WTC11 (cell line): ENCODE data around the gene ABHD1.

Experiments used
- ATF1 ChIP-seq: sonication (generic); formaldehyde crosslinking; IDR thresholded peaks from 2 replicates; pipeline ENCODE4 v1.8.1; 2023; ENCODE audit warnings: mild to moderate bottlenecking, moderate library complexity, missing genetic modification reagents
- GABPB1 ChIP-seq: sonication (generic); formaldehyde crosslinking; IDR thresholded peaks from 2 replicates; pipeline ENCODE4 v1.8.1; 2023; ENCODE audit warnings: mild to moderate bottlenecking, missing genetic modification reagents
- IRF2 ChIP-seq: sonication (generic); formaldehyde crosslinking; IDR thresholded peaks from 2 replicates; pipeline ENCODE4 v1.8.0; 2022; ENCODE audit warnings: low read depth, missing genetic modification reagents, borderline replicate concordance
- NFE2L1 ChIP-seq: sonication (generic); formaldehyde crosslinking; IDR thresholded peaks from 2 replicates; pipeline ENCODE4 v1.8.1; 2023; ENCODE audit warnings: missing genetic modification reagents
- SMAD3 ChIP-seq: sonication (generic); formaldehyde crosslinking; IDR thresholded peaks from 2 replicates; pipeline ENCODE4 v1.8.0; 2022; ENCODE audit warnings: missing genetic modification reagents, mild to moderate bottlenecking, borderline replicate concordance
- TF ChIP-seq, protein P1 (sequence below): sonication (generic); formaldehyde crosslinking; IDR thresholded peaks from 2 replicates; pipeline ENCODE4 v1.8.1; 2022; ENCODE audit warnings: missing genetic modification reagents, borderline replicate concordance
- TF ChIP-seq, protein P2 (sequence below): fragments of 200-600 bp; IDR thresholded peaks from 2 replicates; pipeline ENCODE4 v1.8.0; 2022; ENCODE audit warnings: antibody characterized with exemption
- TF ChIP-seq, protein P3 (sequence below): sonication (generic); formaldehyde crosslinking; conservative IDR thresholded peaks from 2 replicates; pipeline ENCODE4 v1.8.1; 2023; ENCODE audit warnings: mild to moderate bottlenecking, low read depth, missing genetic modification reagents, moderate library complexity
- TF ChIP-seq, protein P4 (sequence below): sonication (generic); formaldehyde crosslinking; conservative IDR thresholded peaks from 2 replicates; pipeline ENCODE4 v1.8.1; 2022; ENCODE audit warnings: mild to moderate bottlenecking, missing genetic modification reagents

DNA sequence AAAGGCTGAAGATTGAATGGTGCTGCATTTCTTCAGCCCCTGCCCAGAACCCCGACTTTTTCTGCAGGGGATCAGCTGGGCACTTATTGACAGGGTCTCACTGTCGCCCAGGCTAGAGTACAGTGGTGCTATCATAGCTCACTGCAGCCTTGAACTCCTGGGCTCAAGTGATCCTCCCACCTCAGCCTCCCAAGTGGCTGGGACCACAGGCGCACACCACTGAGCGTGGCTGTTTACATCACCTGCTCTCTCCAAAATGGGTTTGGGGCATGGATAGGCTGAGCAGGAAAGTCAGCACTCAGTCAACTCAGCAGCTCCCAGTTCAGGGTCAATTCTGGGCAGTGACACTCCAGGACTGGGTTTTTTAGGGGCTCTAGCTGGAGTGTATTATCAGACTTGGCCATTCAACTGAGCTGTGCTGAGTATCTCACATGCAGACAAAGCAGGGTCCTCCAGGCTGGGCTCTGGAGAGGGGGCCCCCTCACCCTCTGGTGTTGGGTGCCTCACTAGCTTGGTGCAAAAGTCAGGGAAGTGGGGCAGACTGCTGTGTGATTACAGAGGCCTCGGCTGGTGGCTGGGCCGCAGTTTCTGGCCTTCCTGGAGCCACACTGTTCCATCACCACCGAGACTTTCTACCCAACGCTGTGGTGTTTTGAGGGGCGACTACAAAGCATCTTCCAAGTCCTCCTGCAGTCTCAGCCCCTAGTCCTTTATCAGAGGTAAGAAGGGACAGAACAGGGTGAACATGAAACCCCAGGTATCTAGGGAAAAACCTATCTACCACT is 4.5 kb downstream of the ABHD1 start:
- TF ChIP-seq, protein P1, sequence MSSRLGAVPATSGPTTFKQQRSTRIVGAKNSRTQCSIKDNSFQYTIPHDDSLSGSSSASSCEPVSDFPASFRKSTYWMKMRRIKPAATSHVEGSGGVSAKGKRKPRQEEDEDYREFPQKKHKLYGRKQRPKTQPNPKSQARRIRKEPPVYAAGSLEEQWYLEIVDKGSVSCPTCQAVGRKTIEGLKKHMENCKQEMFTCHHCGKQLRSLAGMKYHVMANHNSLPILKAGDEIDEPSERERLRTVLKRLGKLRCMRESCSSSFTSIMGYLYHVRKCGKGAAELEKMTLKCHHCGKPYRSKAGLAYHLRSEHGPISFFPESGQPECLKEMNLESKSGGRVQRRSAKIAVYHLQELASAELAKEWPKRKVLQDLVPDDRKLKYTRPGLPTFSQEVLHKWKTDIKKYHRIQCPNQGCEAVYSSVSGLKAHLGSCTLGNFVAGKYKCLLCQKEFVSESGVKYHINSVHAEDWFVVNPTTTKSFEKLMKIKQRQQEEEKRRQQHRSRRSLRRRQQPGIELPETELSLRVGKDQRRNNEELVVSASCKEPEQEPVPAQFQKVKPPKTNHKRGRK, result no peak
- TF ChIP-seq, protein P2, sequence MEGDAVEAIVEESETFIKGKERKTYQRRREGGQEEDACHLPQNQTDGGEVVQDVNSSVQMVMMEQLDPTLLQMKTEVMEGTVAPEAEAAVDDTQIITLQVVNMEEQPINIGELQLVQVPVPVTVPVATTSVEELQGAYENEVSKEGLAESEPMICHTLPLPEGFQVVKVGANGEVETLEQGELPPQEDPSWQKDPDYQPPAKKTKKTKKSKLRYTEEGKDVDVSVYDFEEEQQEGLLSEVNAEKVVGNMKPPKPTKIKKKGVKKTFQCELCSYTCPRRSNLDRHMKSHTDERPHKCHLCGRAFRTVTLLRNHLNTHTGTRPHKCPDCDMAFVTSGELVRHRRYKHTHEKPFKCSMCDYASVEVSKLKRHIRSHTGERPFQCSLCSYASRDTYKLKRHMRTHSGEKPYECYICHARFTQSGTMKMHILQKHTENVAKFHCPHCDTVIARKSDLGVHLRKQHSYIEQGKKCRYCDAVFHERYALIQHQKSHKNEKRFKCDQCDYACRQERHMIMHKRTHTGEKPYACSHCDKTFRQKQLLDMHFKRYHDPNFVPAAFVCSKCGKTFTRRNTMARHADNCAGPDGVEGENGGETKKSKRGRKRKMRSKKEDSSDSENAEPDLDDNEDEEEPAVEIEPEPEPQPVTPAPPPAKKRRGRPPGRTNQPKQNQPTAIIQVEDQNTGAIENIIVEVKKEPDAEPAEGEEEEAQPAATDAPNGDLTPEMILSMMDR, result no peak
- TF ChIP-seq IRF2 (CRISPR knock-in tag), result no peak
- TF ChIP-seq ATF1 (CRISPR knock-in tag), result no peak
- TF ChIP-seq, protein P3, sequence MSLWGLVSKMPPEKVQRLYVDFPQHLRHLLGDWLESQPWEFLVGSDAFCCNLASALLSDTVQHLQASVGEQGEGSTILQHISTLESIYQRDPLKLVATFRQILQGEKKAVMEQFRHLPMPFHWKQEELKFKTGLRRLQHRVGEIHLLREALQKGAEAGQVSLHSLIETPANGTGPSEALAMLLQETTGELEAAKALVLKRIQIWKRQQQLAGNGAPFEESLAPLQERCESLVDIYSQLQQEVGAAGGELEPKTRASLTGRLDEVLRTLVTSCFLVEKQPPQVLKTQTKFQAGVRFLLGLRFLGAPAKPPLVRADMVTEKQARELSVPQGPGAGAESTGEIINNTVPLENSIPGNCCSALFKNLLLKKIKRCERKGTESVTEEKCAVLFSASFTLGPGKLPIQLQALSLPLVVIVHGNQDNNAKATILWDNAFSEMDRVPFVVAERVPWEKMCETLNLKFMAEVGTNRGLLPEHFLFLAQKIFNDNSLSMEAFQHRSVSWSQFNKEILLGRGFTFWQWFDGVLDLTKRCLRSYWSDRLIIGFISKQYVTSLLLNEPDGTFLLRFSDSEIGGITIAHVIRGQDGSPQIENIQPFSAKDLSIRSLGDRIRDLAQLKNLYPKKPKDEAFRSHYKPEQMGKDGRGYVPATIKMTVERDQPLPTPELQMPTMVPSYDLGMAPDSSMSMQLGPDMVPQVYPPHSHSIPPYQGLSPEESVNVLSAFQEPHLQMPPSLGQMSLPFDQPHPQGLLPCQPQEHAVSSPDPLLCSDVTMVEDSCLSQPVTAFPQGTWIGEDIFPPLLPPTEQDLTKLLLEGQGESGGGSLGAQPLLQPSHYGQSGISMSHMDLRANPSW, result no peak
- TF ChIP-seq NFE2L1, result no peak
- TF ChIP-seq, protein P4, sequence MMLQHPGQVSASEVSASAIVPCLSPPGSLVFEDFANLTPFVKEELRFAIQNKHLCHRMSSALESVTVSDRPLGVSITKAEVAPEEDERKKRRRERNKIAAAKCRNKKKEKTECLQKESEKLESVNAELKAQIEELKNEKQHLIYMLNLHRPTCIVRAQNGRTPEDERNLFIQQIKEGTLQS, result no peak
- TF ChIP-seq GABPB1 (CRISPR knock-in tag), result no peak
- TF ChIP-seq SMAD3 (CRISPR knock-in tag), result no peak
